ENCODE results near the gene GMDS. TPM values are rescaled to one million over a fixed set of nuclear protein-coding genes. Genes with fewer than 3 reads are reported as not detected.

GMDS gene
- total and polyA plus RNA-seq, 2 experiments from 2014 or later = 30.1 to 36.5 TPM

- TF ChIP-seq ZNF462 (CRISPR knock-in tag; IDR thresholded peaks at IDR 0.05) (no peak), STAT1 (IDR thresholded peaks at IDR 0.05; ENCODE audit: unreplicated experiment) (no peak), EZH2 (IDR thresholded peaks at IDR 0.05; ENCODE audit: low read depth, unreplicated experiment) (no peak), CTCF (conservative IDR thresholded peaks at IDR 0.05; ENCODE audit: low read depth in 2 of 2) (no peak)
Measured at GRCh38 chr6:1600063-1600763, 645.2 kb downstream of the GMDS start (continued).

GRCh38 chr6:1599469-1599868 is 645.9 kb downstream of the GMDS start:
- Histone ChIP-seq H3K27ac (ENCODE audit: low read depth) (no peak overlapping the region), H3K4me3 (no peak overlapping the region), H3K79me2 (replicated peaks; ENCODE audit: insufficient read depth) (no peaks in the 10 kb centered on the region), H3K4me1 (ENCODE audit: insufficient read depth) (peaks cover 5% of the 10 kb centered on the region; the same call in 1 of the 2 replicates), H3K36me3 (ENCODE audit: insufficient read depth) (no peaks in the 10 kb centered on the region), H3F3A (replicated peaks; ENCODE audit: low read depth) (no peaks in the 10 kb centered on the region), H3K9me2 (ENCODE audit: insufficient read depth) (no peaks in the 10 kb centered on the region), H4K20me1 (replicated peaks; ENCODE audit: insufficient read depth) (no peaks in the 10 kb centered on the region), H3K27me3 (ENCODE audit: insufficient read depth) (peaks cover 28% of the 10 kb centered on the region), H3K4me2 (no peak overlapping the region), H2AFZ (no peak overlapping the region)
- peaks cover 26% of the 10 kb centered on the region for H3K4me1 Mint-ChIP-seq
- no peak overlapping the region for H3K27ac Mint-ChIP-seq
- no peaks in the 10 kb centered on the region for H3K36me3 Mint-ChIP-seq (ENCODE audit: low read depth)
- H3K27me3 Mint-ChIP-seq (ENCODE audit: insufficient read depth, low read depth, poor library complexity) = peaks cover 59% of the 10 kb centered on the region
- H3K4me3 Mint-ChIP-seq = no peak overlapping the region
- no peak for DNase-seq (ENCODE audit: low spot score)
- no peaks in the 10 kb centered on the region for H3K9me3 Mint-ChIP-seq
- ATAC-seq = no peak
- TF ChIP-seq REST (IDR thresholded peaks at IDR 0.05; ENCODE audit: unreplicated experiment) (no peak), ETS1 (IDR thresholded peaks at IDR 0.05) (no peak), EZH2 (IDR thresholded peaks at IDR 0.05; ENCODE audit: low read depth, unreplicated experiment) (no peak), NANOG (IDR thresholded peaks at IDR 0.05; ENCODE audit: borderline replicate concordance) (no peak), STAT1 (IDR thresholded peaks at IDR 0.05; ENCODE audit: unreplicated experiment) (no peak)
